Uterus (tissue), 4 donors: ENCODE data around the gene R3HDM2. TPM values are rescaled to one million over a fixed set of nuclear protein-coding genes. Genes with fewer than 3 reads are reported as not detected.

Experiments used
- DNase-seq, 2 donors: peaks; one replicate each; pipeline ENCODE4 v3.0.0-alpha.2; 2019 to 2020
- H3K27ac ChIP-seq, 2 donors: fragments of 200-600 bp; sonication (generic); 1 replicate in 1 of 2; 2 replicates in 1 of 2; pipeline ENCODE4 v1.5.1; 2016 to 2018
- H3K27me3 ChIP-seq, 2 donors: fragments of 200-600 bp; sonication (generic); one replicate each; pipeline ENCODE4 v1.5.1; 2018 to 2019; ENCODE audit warnings: control low read depth in 1 of 2
- H3K36me3 ChIP-seq, 2 donors: fragments of 200-600 bp; sonication (generic); one replicate each; pipeline ENCODE4 v1.5.1; 2019; ENCODE audit warnings: control low read depth in 1 of 2
- H3K4me1 ChIP-seq, 2 donors: fragments of 200-600 bp; sonication (generic); one replicate each; pipeline ENCODE4 v1.5.1; 2018 to 2019; ENCODE audit warnings: control low read depth in 1 of 2
- H3K4me3 ChIP-seq, 2 donors: fragments of 200-600 bp; sonication (generic); 1 replicate in 1 of 2; 2 replicates in 1 of 2; pipeline ENCODE4 v1.5.1; 2018 to 2019; ENCODE audit warnings: mild to moderate bottlenecking in 1 of 2
- H3K9me3 ChIP-seq, 2 donors: fragments of 200-600 bp; sonication (generic); one replicate each; pipeline ENCODE4 v1.5.1; 2019; ENCODE audit warnings: control low read depth in 1 of 2
- POLR2A ChIP-seq, 2 donors: fragments of 450-650 bp; IDR thresholded peaks; one replicate each; pipeline ENCODE4 v1.6.1; 2016; ENCODE audit warnings: antibody characterized with exemption in 2 of 2, mild to moderate bottlenecking in 1 of 2, moderate library complexity in 1 of 2
- intact Hi-C: fragments of 100-400 bp; cut with DNase I; formaldehyde crosslinking; loops from one replicate; pipeline ENCODE4 v1.15.1; 2023; ENCODE audit warnings: low total_unique reads
- total RNA-seq, 4 donors: library from RNA; depleted of rRNA in 3 of 4; stranded (reverse); fragments of >200 nt in 3 of 4; gene quantifications; one replicate each; pipeline versions ENCODE4 v1.1.0 to v1.2.4, GENCODE V29; 2014 to 2023
- TF ChIP-seq, protein P1 (sequence below), 4 experiments: fragments of 200-600 bp in 2 of 4; fragments of 450-650 bp in 2 of 4; sonication (generic) in 2 of 4; IDR thresholded peaks; one replicate each; pipeline ENCODE4 v1.5.1; 2016 to 2019; ENCODE audit warnings: antibody characterized with exemption in 4 of 4, mild to moderate bottlenecking in 2 of 4, moderate library complexity in 1 of 4
- donor health status: DM: yes; HTN: yes; CAD: no.

Gene R3HDM2
- total RNA-seq, 4 donors from 2014 or later = 9.4 to 89.0 (median 34.2) TPM

DNA sequence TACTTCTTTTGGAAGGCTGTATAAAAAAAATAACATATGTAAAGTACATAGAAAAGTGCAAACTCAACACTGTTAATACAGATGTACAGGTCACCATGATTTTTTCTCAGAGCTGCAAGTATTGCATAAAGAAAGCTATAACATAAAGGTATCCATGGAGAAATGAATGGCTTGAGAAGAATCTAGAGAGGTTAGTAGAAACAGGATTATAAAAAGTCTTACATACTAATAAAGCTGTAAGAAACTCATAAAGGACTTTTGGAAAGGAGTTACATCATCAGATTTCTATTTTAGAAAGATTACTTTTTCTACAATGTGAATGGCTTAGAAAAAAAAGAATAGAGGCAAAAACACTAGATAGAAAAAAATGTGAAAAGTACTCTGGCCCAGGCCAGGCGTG is 46.4 kb downstream of the R3HDM2 start:
- Histone ChIP-seq H3K27ac (no peak overlapping the region), H3K9me3 (no peaks in the 10 kb centered on the region), H3K4me1 (no peaks in the 10 kb centered on the region), H3K36me3 (no peaks in the 10 kb centered on the region), H3K27me3 (no peaks in the 10 kb centered on the region), H3K4me3 (no peak overlapping the region)
- intact Hi-C loops = no loop called here
- no peak for DNase-seq
- TF ChIP-seq, protein P1, sequence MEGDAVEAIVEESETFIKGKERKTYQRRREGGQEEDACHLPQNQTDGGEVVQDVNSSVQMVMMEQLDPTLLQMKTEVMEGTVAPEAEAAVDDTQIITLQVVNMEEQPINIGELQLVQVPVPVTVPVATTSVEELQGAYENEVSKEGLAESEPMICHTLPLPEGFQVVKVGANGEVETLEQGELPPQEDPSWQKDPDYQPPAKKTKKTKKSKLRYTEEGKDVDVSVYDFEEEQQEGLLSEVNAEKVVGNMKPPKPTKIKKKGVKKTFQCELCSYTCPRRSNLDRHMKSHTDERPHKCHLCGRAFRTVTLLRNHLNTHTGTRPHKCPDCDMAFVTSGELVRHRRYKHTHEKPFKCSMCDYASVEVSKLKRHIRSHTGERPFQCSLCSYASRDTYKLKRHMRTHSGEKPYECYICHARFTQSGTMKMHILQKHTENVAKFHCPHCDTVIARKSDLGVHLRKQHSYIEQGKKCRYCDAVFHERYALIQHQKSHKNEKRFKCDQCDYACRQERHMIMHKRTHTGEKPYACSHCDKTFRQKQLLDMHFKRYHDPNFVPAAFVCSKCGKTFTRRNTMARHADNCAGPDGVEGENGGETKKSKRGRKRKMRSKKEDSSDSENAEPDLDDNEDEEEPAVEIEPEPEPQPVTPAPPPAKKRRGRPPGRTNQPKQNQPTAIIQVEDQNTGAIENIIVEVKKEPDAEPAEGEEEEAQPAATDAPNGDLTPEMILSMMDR (IDR thresholded peaks at IDR 0.05) = no peak
- TF ChIP-seq POLR2A (IDR thresholded peaks at IDR 0.05) = no peak

DNA sequence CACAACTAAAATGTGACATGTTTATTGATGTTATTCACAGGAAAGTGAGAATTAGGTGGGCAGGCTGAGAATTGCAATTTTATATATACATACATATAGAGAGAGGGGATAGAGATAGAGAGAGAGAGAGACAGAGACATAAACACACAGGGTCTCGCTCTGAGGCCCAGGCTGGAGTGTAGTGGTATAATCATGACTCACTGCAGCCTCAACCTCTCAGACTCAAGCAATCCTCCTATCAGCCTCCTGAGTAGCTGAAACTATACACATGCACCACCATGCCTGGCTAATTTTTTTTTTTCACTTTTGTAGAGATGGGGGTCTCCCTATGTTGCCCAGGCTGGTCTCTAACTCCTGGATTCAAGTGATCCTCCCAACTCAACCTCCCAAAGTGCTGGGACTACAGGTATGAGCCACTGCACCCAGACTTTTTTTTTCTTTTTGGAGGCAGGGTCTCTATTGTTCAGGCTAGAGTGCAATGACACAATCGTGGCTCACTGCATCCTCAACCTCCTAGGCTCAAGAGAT is 49.1 kb downstream of the R3HDM2 start:
- no peaks in the 10 kb centered on the region for H3K9me3 ChIP-seq
- H3K36me3 ChIP-seq = no peaks in the 10 kb centered on the region
- no peak overlapping the region for H3K27ac ChIP-seq
- H3K4me1 ChIP-seq = no peaks in the 10 kb centered on the region
- H3K27me3 ChIP-seq = no peaks in the 10 kb centered on the region
- no peak for DNase-seq
- H3K4me3 ChIP-seq = no peak overlapping the region
- intact Hi-C loops = no loop called here
- no peak for TF ChIP-seq POLR2A (IDR thresholded peaks at IDR 0.05)
- TF ChIP-seq, protein P1 (IDR thresholded peaks at IDR 0.05) = no peak

DNA sequence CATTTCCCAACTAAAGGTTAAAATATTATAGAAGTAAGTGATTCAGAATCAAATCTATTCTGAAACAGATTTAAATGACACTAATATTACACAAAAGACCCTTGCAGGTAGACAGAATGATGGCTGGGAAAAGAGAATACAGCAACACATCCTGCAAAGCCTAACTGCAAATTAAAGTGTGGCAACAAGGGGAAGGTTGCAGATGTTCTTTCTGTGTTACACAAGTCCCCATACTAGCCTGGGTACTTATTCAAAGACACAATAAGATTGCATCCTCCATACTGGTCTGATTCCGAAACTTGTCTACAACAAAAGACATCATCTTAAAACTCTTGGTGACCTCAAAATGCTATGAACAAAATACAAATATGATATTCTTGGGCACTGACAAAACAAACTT is 50.5 kb downstream of the R3HDM2 start:
- no peaks in the 10 kb centered on the region for H3K9me3 ChIP-seq
- no peak overlapping the region for H3K27ac ChIP-seq
- no peak for DNase-seq
- intact Hi-C loops = no loop called here
- H3K4me3 ChIP-seq = no peak overlapping the region
- H3K27me3 ChIP-seq = no peaks in the 10 kb centered on the region
- TF ChIP-seq, protein P1 (IDR thresholded peaks at IDR 0.05) = no peak
- TF ChIP-seq POLR2A (IDR thresholded peaks at IDR 0.05) = no peak
- no peaks in the 10 kb centered on the region for H3K36me3 ChIP-seq
- H3K4me1 ChIP-seq = no peaks in the 10 kb centered on the region

DNA sequence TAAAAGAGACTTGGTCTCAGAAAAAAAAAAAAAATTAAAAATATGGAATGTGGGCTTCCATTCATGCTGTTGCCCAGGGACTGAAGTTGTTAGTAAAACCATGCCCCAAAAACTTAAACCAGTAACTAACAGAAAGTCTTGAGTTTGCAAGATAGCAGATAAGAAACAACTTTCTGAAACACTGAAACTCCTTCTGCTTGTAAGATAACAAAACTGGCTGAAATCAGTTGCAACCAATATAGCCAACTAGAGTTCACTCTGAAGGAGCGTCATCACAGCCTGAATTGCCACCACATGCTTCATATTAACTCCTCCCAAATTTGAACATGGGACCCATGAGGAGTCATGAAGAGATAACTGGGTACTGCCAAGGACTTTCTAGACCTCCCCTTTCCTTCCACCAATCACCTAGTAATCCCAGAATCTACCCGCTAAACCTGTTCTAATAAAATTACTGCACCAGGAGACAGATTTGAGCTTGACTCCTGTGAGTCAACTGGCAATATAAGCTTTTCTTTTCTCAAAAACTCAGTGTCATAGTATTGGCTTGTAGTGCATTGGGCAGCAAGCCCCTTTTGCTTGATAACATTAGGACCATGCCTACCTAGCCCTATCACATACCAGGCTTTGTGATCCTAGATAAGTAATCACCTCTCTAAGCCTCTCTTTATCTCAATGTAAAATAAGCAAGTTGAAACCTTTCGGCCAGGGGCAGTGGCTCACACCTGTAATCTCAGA is 53.6 kb downstream of the R3HDM2 start:
- TF ChIP-seq, protein P1 (IDR thresholded peaks at IDR 0.05) = no peak
- no peak for TF ChIP-seq POLR2A (IDR thresholded peaks at IDR 0.05)
- no peak for DNase-seq
- intact Hi-C loops = no loop called here
- no peak overlapping the region for H3K4me3 ChIP-seq
- H3K9me3 ChIP-seq = no peaks in the 10 kb centered on the region
- no peaks in the 10 kb centered on the region for H3K27me3 ChIP-seq
- no peak overlapping the region for H3K27ac ChIP-seq
- no peaks in the 10 kb centered on the region for H3K4me1 ChIP-seq
- H3K36me3 ChIP-seq = no peaks in the 10 kb centered on the region

DNA sequence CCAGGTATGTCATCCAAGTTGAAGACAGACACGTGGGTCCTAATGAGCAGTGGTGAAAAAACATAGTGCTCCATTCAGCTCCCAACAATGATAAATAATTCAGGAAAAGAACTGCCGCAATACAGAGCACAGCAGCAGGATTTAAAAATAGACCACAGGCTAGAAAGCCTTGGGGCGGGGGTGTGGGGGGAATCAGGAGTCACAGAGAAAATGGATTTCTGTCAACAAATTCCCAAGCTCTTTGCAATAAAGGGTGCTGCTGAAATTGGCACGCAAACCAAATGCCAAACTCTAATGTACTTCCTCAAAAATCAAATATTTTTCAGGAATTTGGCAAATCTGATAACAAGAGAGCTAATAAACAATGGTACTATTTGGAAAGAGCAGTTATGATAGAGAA is 58.6 kb downstream of the R3HDM2 start:
- Histone ChIP-seq H3K4me3 (no peak overlapping the region), H3K36me3 (no peaks in the 10 kb centered on the region), H3K27ac (peak overlapping the region in 1 of 2 donors; percentile 13), H3K27me3 (no peaks in the 10 kb centered on the region), H3K4me1 (no peaks in the 10 kb centered on the region), H3K9me3 (no peaks in the 10 kb centered on the region)
- TF ChIP-seq, protein P1 (IDR thresholded peaks at IDR 0.05) = no peak
- TF ChIP-seq POLR2A (IDR thresholded peaks at IDR 0.05) = no peak
- intact Hi-C loops = no loop called here
- DNase-seq = no peak
